Panc1 (cell line): ENCODE results near the gene FABP2. TPM values are rescaled to one million over a fixed set of nuclear protein-coding genes. Genes with fewer than 3 reads are reported as not detected.
"Not testable (repeated sequence)": the region's sequence is repeated elsewhere in the genome, so short reads cannot be mapped to it uniquely, and the experiment has no call there.

Experiments
- ATAC-seq: fragments of 200-7000 bp; cut with Tn5 transposase; 2 replicates; pipeline ENCODE4 v1.9.1; 2020; ENCODE audit warnings: mild to moderate bottlenecking, moderate library complexity
- BruUV-seq: library from RNA; stranded (reverse); fragments of 400-500 nt; replicated peaks from 2 replicates; lab custom pipeline; 2021; lab: Mats Ljungman, UMichigan
- CTCF ChIA-PET: fragments of 300-600 bp; sonication (Branson Sonifier 250); formaldehyde crosslinking; loops from one replicate; lab custom pipeline; 2022; ENCODE audit warnings: antibody characterized with exemption; lab: Charles Lee
- POLR2A ChIA-PET: fragments of 300-600 bp; sonication (Branson Sonifier 250); formaldehyde crosslinking; loops from one replicate; lab custom pipeline; 2022; ENCODE audit warnings: antibody characterized with exemption; lab: Charles Lee
- DNase-seq: peaks from one replicate; pipeline ENCODE4 v3.0.0-alpha.2; 2010; ENCODE audit warnings: low read depth, low spot score
- H3K27ac ChIP-seq: 2 replicates; pipeline ENCODE4 v1.5.1; 2011; ENCODE audit warnings: mild to moderate bottlenecking, low read length, inconsistent platforms
- H3K27me3 ChIP-seq: fragments of 200-500 bp; sonication (Bioruptor generic); 2 replicates; pipeline ENCODE4 v1.6.0; 2014; ENCODE audit warnings: low read length, inconsistent platforms; ENCODE audit not compliant: control insufficient read depth, insufficient read depth
- H3K36me3 ChIP-seq: fragments of 200-500 bp; sonication (Bioruptor generic); 2 replicates; pipeline ENCODE4 v1.5.1; 2014; ENCODE audit warnings: inconsistent platforms, mild to moderate bottlenecking, low read length, moderate library complexity; ENCODE audit not compliant: control insufficient read depth, insufficient read depth
- H3K4me1 ChIP-seq: 2 replicates; pipeline ENCODE4 v1.5.1; 2011; ENCODE audit warnings: inconsistent platforms, mild to moderate bottlenecking, low read length, moderate library complexity; ENCODE audit not compliant: control insufficient read depth, insufficient read depth
- H3K4me3 ChIP-seq, 2 experiments: 2 replicates each; pipeline ENCODE4 v1.5.1; 2011 to 2012; ENCODE audit warnings: low read depth in 2 of 2, low read length in 2 of 2, mild to moderate bottlenecking in 2 of 2, inconsistent platforms in 1 of 2, moderate library complexity in 1 of 2
- H3K9me3 ChIP-seq: fragments of 200-500 bp; sonication (Bioruptor generic); 2 replicates; pipeline ENCODE4 v1.5.1; 2014; ENCODE audit warnings: low read depth, mild to moderate bottlenecking, inconsistent platforms, low read length, moderate library complexity; ENCODE audit not compliant: control insufficient read depth, insufficient read depth
- in situ Hi-C: cut with HindIII; loops from 2 replicates; pipeline ENCODE4 v1.10.0; 2016; ENCODE audit warnings: low sequenced_read_pairs, low pct_unique_long_range_greater_than_20kb
- intact Hi-C: fragments of 100-400 bp; cut with micrococcal nuclease; formaldehyde crosslinking; loops from one replicate; pipeline ENCODE4 v1.10.0; 2022; ENCODE audit not compliant: unreplicated experiment
- total RNA-seq: library from RNA; stranded (reverse); gene quantifications from one replicate; pipeline ENCODE4 v1.2.1, GENCODE V29; 2021; ENCODE audit not compliant: unreplicated experiment

The FABP2 gene
- total RNA-seq, 1 experiment from 2014 or later: not detected

DNA sequence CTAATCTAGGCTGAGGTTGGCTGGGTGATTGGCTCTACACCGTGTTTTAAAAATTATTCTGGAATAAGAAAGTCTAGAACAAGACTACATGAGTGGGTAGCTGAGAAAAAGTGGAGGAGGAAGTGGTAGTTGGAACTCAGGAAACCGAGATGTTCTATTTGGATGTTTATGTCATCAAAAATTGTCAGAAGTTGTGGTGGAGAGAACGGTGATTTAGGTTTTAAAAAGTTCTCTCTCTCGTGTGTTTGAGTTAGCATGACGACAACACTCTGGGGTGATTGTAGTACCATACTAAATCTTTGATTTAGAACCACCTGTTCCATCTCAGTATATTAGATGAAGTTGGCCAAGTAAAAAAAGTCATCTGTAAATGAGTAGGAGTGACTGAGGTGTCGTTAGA is 41.4 kb upstream of the FABP2 start:
- in situ Hi-C loops, H3K4me3 ChIP-seq, H3K36me3 ChIP-seq, POLR2A ChIA-PET, DNase-seq, ATAC-seq, CTCF ChIA-PET, BruUV-seq, H3K9me3 ChIP-seq, H3K27me3 ChIP-seq, intact Hi-C loops, H3K4me1 ChIP-seq, H3K27ac ChIP-seq: not testable (repeated sequence)

- in situ Hi-C loops, intact Hi-C loops, H3K4me3 ChIP-seq, H3K36me3 ChIP-seq, ATAC-seq, CTCF ChIA-PET, H3K27me3 ChIP-seq, DNase-seq, H3K4me1 ChIP-seq, H3K27ac ChIP-seq, BruUV-seq, POLR2A ChIA-PET, H3K9me3 ChIP-seq: not testable (repeated sequence)
Measured at GRCh38 chr4:119362413-119362812, 40.5 kb upstream of the FABP2 start.

DNA sequence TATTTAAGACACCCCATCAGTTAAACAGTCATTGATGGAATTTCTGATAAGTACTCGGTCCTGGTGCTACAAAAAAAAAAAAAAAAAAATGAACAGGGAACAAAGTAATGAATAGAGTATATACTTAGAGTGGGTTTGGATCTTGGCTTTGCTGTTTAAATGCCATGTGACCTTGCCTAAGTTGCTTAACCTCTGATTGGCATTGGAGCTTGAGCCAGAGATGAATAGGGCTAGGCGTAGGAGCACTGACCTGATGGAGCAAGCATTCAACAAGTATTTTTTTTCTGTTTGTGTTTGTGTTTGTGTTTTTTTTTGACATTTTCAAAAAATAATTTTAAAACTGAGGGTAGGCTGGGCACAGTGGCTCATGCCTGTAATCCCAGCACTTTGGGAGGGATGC is 37.9 kb upstream of the FABP2 start:
- ATAC-seq: not testable (repeated sequence)

DNA sequence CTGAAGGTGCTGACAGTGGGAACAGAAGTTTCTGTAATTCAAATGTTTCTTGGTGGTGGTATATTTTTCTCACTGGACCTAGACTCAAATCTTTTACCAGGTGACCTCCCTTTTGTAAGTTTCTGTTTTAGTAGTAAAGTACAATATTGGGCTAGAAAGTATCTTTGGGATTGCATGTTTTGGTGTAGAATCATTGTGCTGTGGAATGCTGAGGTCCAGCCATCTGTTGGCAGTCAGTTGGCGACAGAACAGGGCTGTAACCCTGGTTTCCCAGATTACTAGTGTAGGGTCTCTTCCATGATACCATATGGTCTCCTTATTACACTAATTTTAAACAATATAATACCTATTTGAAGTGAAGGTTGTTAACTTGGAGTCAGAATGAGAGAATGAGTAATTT is 34.9 kb upstream of the FABP2 start:
- in situ Hi-C loops, ATAC-seq: not testable (repeated sequence)
- POLR2A ChIA-PET: interaction anchor here (0.7 kb wide), 1 partner anchor 82 kb away, joined by 3 read pairs; no protein-coding TSS in a partner anchor

More for the DNA sequence above, 37.9 kb upstream of the FABP2 start:
- H3K27ac ChIP-seq, POLR2A ChIA-PET, H3K4me3 ChIP-seq, H3K27me3 ChIP-seq, CTCF ChIA-PET, intact Hi-C loops, H3K36me3 ChIP-seq, BruUV-seq, H3K4me1 ChIP-seq, H3K9me3 ChIP-seq, in situ Hi-C loops, DNase-seq: not testable (repeated sequence)

DNA sequence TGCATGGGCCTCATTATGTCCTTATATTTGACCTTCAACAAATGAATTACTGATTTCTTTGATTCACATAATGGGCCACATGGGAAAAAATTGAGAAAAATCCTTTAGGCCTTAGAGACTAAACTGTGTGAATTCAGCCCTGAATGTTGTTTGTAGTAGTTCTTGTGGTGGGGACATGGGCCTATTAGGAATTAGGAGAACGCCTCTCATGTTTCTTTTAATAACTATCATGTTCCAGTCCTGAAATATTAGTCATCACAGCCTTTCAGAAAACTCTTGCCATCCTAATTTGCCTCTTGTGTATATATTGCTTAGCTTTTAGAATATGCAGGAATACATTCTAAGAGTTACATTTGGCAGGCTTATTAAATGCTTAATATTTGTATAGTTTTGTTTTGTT is 34.1 kb upstream of the FABP2 start:
- in situ Hi-C loops, DNase-seq, H3K27me3 ChIP-seq, H3K36me3 ChIP-seq, H3K4me1 ChIP-seq, H3K9me3 ChIP-seq, H3K27ac ChIP-seq, H3K4me3 ChIP-seq, intact Hi-C loops, CTCF ChIA-PET, ATAC-seq, BruUV-seq: not testable (repeated sequence)
- POLR2A ChIA-PET: interaction anchor here (0.7 kb wide), 1 partner anchor 83 kb away, joined by 3 read pairs; no protein-coding TSS in a partner anchor

More for the DNA sequence above, 34.9 kb upstream of the FABP2 start:
- DNase-seq, H3K36me3 ChIP-seq, CTCF ChIA-PET, intact Hi-C loops, H3K4me1 ChIP-seq, BruUV-seq, H3K4me3 ChIP-seq, H3K9me3 ChIP-seq, H3K27me3 ChIP-seq, H3K27ac ChIP-seq: not testable (repeated sequence)

DNA sequence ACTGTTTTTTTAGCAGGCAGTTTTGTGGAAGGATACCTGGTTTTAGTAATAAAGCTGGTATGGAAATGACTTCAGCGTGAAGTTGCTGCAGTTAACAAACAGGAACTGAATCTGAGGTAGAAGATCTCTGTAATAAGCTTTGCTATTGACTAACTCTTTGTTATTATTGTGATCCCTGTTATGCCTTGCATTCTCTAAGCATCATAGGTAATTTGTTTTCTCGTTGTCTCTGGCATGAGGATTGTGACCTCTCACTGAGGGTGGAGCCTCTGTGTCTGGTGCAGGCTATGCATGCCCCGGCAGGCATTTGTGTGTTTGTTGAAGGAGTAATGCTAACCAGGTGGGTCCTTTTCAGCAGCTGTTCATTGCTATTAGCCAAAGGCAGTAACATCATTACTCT is 31.4 kb upstream of the FABP2 start:
- H3K36me3 ChIP-seq, H3K27ac ChIP-seq, intact Hi-C loops, H3K4me1 ChIP-seq, H3K9me3 ChIP-seq, H3K27me3 ChIP-seq, ATAC-seq, CTCF ChIA-PET, in situ Hi-C loops, BruUV-seq, H3K4me3 ChIP-seq, DNase-seq, POLR2A ChIA-PET: not testable (repeated sequence)

- DNase-seq, H3K4me3 ChIP-seq, H3K27ac ChIP-seq, H3K27me3 ChIP-seq, H3K36me3 ChIP-seq, intact Hi-C loops, H3K4me1 ChIP-seq, H3K9me3 ChIP-seq, ATAC-seq, BruUV-seq, CTCF ChIA-PET, in situ Hi-C loops: not testable (repeated sequence)
- POLR2A ChIA-PET: interaction anchor here (0.6 kb wide), 1 partner anchor 38 kb away, joined by 4 read pairs; no protein-coding TSS in a partner anchor
Measured at GRCh38 chr4:119348169-119348568, 26.2 kb upstream of the FABP2 start.
